ENCODE measurements around the gene ERCC6L. TPM values are rescaled to one million over a fixed set of nuclear protein-coding genes. Genes with fewer than 3 reads are reported as not detected.
A peak's percentile ranks its signal among the peaks of the same experiment; 100 is the strongest.

Gene ERCC6L
- total RNA-seq, 1 experiment from 2014 or later = 1.8 TPM

DNA sequence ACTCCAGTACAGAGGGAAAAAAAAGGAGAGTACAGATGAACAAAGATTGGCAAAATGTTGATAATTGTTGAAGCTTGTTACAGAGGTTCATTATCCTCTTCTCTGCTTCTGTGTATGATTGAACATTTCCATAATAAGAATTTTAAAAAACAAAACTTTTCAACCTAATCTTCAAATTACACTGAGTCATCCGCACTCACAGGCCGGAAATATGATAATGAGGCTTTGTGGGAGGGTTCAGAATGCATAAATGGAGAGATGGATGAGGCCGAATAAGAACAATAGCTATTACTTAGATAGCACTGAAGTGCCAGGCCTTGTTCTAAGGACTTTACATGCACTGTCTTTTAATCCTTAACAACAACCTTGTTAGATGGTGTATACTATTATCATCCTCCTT lies 4.6 kb upstream of the ERCC6L start:
- TF ChIP-seq, protein P1, sequence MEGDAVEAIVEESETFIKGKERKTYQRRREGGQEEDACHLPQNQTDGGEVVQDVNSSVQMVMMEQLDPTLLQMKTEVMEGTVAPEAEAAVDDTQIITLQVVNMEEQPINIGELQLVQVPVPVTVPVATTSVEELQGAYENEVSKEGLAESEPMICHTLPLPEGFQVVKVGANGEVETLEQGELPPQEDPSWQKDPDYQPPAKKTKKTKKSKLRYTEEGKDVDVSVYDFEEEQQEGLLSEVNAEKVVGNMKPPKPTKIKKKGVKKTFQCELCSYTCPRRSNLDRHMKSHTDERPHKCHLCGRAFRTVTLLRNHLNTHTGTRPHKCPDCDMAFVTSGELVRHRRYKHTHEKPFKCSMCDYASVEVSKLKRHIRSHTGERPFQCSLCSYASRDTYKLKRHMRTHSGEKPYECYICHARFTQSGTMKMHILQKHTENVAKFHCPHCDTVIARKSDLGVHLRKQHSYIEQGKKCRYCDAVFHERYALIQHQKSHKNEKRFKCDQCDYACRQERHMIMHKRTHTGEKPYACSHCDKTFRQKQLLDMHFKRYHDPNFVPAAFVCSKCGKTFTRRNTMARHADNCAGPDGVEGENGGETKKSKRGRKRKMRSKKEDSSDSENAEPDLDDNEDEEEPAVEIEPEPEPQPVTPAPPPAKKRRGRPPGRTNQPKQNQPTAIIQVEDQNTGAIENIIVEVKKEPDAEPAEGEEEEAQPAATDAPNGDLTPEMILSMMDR (IDR thresholded peaks at IDR 0.05; ENCODE audit: unreplicated experiment) = no peak
- Mint-ChIP-seq H3K36me3 (ENCODE audit: insufficient read depth, unreplicated experiment) (no peaks in the 10 kb centered on the region), H3K9me3 (ENCODE audit: unreplicated experiment) (no peaks in the 10 kb centered on the region), H3K27me3 (ENCODE audit: insufficient read depth, unreplicated experiment) (peaks cover 47% of the 10 kb centered on the region), H3K4me3 (ENCODE audit: unreplicated experiment) (no peak overlapping the region), H3K27ac (ENCODE audit: low read depth, unreplicated experiment) (no peak overlapping the region), H3K4me1 (ENCODE audit: insufficient read depth, unreplicated experiment) (no peaks in the 10 kb centered on the region)
- POLR2A ChIA-PET = interaction anchor here (0.7 kb wide), 3 partner anchors 22 to 62 kb away, joined by 3 to 4 read pairs (median 3); partner anchors contain the start of gene PIN4
- CTCF ChIA-PET = interaction anchor here (0.6 to 4.8 kb wide), 6 partner anchors 25 to 1604 kb away, joined by 3 to 25 read pairs (median 3); partner anchors contain the start of gene RPS4X
- peak; percentile 49 for DNase-seq (ENCODE audit: unreplicated experiment)
- intact Hi-C loops (cut with micrococcal nuclease) = no loop called here
- BruUV-seq (replicated peaks) = no TSS peak

DNA sequence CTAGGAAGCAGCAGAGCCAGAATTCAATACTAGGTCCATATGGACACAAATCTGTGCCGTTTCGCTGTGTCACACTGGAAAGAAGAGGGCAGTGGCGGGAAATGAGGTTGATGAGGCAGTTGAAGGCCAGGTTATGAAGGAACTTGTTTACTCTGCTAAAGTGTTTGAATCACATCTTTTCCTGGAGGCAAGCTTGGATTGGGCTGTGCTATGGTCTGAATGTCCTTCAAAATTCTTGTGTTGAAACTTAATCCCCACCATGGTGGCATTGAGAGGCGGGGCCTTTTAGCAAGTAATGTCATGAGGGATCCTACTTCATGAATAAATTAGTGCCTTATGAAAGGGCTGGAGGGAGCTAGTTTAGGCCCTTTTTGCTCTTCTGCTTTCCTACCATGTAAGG lies 2.1 kb upstream of the ERCC6L start:
- Mint-ChIP-seq H3K4me3 (ENCODE audit: unreplicated experiment) (no peak overlapping the region), H3K36me3 (ENCODE audit: insufficient read depth, unreplicated experiment) (peaks cover 7% of the 10 kb centered on the region), H3K4me1 (ENCODE audit: insufficient read depth, unreplicated experiment) (peaks cover 7% of the 10 kb centered on the region), H3K27ac (ENCODE audit: low read depth, unreplicated experiment) (no peak overlapping the region), H3K27me3 (ENCODE audit: insufficient read depth, unreplicated experiment) (peaks cover 48% of the 10 kb centered on the region), H3K9me3 (ENCODE audit: unreplicated experiment) (no peaks in the 10 kb centered on the region)
- TF ChIP-seq, protein P1 (IDR thresholded peaks at IDR 0.05; ENCODE audit: unreplicated experiment) = no peak
- ChIA-PET CTCF (interaction anchor here (0.6 to 1.5 kb wide), 3 partner anchors 36 to 331 kb away, joined by 3 read pairs; partner anchors contain the start of gene RPS4X), POLR2A (no interaction called here)
- DNase-seq (ENCODE audit: unreplicated experiment) = no peak
- intact Hi-C loops (cut with micrococcal nuclease) = no loop called here
- no TSS peak for BruUV-seq (replicated peaks)

DNA sequence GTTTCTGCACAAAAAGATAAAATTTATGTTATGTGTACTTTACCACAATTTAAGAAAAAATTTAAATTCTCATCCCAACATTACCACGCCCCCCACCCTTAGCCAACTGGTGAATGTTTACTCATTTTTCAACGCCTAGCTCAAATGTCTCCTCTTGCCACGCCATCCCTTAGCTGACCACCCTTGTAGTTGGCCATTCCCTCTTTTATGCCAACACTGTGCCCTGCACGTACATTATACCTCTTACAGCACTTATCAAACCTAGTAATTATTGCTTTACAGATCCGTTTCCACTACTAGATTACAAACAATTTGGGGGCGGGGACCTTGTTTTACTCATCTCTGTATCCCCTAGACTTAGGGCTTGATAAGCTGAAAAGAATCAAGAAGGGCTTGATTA lies 644 bp downstream of the ERCC6L start:
- H3K27ac Mint-ChIP-seq (ENCODE audit: low read depth, unreplicated experiment) = no peak overlapping the region
- H3K27me3 Mint-ChIP-seq (ENCODE audit: insufficient read depth, unreplicated experiment) = peaks cover 59% of the 10 kb centered on the region
- peaks cover 12% of the 10 kb centered on the region for H3K4me1 Mint-ChIP-seq (ENCODE audit: insufficient read depth, unreplicated experiment)
- TF ChIP-seq, protein P1 (IDR thresholded peaks at IDR 0.05; ENCODE audit: unreplicated experiment) = no peak
- peaks cover 7% of the 10 kb centered on the region for H3K36me3 Mint-ChIP-seq (ENCODE audit: insufficient read depth, unreplicated experiment)
- POLR2A ChIA-PET = interaction anchor here (0.7 to 1.1 kb wide), 6 partner anchors 12 to 65 kb away, joined by 3 to 6 read pairs (median 5); partner anchors contain the start of gene RPS4X
- DNase-seq (ENCODE audit: unreplicated experiment) = no peak
- no TSS peak for BruUV-seq (replicated peaks)
- CTCF ChIA-PET = interaction anchor here (4.8 kb wide), 1 partner anchor 8 kb away, joined by 18 read pairs; no protein-coding TSS in a partner anchor
- intact Hi-C loops (cut with micrococcal nuclease) = no loop called here
- peak overlapping the region; percentile 68 for H3K4me3 Mint-ChIP-seq (ENCODE audit: unreplicated experiment)
- H3K9me3 Mint-ChIP-seq (ENCODE audit: unreplicated experiment) = no peaks in the 10 kb centered on the region

DNA sequence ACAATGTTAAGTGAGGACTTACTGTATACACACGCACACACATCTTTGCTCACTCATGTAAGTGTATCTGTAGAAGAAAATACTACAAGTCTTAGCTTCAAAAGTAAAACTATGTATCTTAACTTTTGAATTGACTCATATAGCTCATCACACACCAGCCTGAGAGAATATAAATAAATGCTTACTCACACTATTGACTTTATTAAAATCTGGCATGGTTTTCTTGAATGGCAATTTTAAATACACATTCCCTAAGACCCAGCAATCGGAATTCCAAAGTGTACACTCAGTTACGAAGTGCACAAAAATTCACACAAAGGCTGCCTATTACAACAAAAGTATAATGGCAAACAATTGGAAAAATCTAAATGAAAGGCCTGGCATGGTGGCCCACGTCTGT lies 2.0 kb downstream of the ERCC6L start:
- Mint-ChIP-seq H3K4me3 (ENCODE audit: unreplicated experiment) (no peak overlapping the region), H3K27ac (ENCODE audit: low read depth, unreplicated experiment) (no peak overlapping the region), H3K4me1 (ENCODE audit: insufficient read depth, unreplicated experiment) (peaks cover 12% of the 10 kb centered on the region), H3K27me3 (ENCODE audit: insufficient read depth, unreplicated experiment) (peaks cover 61% of the 10 kb centered on the region), H3K36me3 (ENCODE audit: insufficient read depth, unreplicated experiment) (peaks cover 15% of the 10 kb centered on the region), H3K9me3 (ENCODE audit: unreplicated experiment) (no peaks in the 10 kb centered on the region)
- TF ChIP-seq, protein P1 (IDR thresholded peaks at IDR 0.05; ENCODE audit: unreplicated experiment) = no peak
- intact Hi-C loops (cut with micrococcal nuclease) = no loop called here
- DNase-seq (ENCODE audit: unreplicated experiment) = no peak
- ChIA-PET POLR2A (no interaction called here), CTCF (interaction anchor here (1.3 to 4.8 kb wide), 2 partner anchors 9 to 40 kb away, joined by 3 to 18 read pairs; partner anchors contain the start of gene RPS4X)
- no TSS peak for BruUV-seq (replicated peaks)
